ENCODE data around the gene CD19.
"Not testable (repeated sequence)": the region's sequence is repeated elsewhere in the genome, so short reads cannot be mapped to it uniquely, and the experiment has no call there.

Gene CD19

GRCh38 chr16:28910086-28911031, 21.4 kb upstream of the CD19 start:
- no peak for DNase-seq

- DNase-seq: no peak
Observed at GRCh38 chr16:28912558-28912957, 19.2 kb upstream of the CD19 start.

- DNase-seq: no peak
Observed at GRCh38 chr16:28913946-28914724, 17.6 kb upstream of the CD19 start.

GRCh38 chr16:28915181-28915580, 16.6 kb upstream of the CD19 start:
- DNase-seq: peak; percentile 7

GRCh38 chr16:28917095-28917494, 14.7 kb upstream of the CD19 start:
- no peak for DNase-seq

GRCh38 chr16:28918698-28919097, 13.1 kb upstream of the CD19 start:
- no peak for DNase-seq

- no peak for DNase-seq
Observed at GRCh38 chr16:28923231-28923587, 8.6 kb upstream of the CD19 start.

- no peak for DNase-seq
Observed at GRCh38 chr16:28923652-28924398, 7.9 kb upstream of the CD19 start.

GRCh38 chr16:28924399-28924761, 7.4 kb upstream of the CD19 start:
- no peak for DNase-seq

GRCh38 chr16:28924762-28925385, 6.9 kb upstream of the CD19 start, which contains the start of gene RABEP2:
Gene RABEP2, minus strand, starts transcription at chr16:28925238. Its CDS starts 75 bp downstream, at chr16:28925163.
- DNase-seq: peak; percentile 86

GRCh38 chr16:28925386-28926228, 6.2 kb upstream of the CD19 start:
- peak; percentile 87 for DNase-seq

- DNase-seq: not testable (repeated sequence)
Observed at GRCh38 chr16:28926284-28926683, 5.5 kb upstream of the CD19 start.

GRCh38 chr16:28927815-28928214, 4.0 kb upstream of the CD19 start:
- DNase-seq: no peak

GRCh38 chr16:28930203-28930602, 1.6 kb upstream of the CD19 start:
- DNase-seq: no peak

GRCh38 chr16:28930652-28931051, 1.1 kb upstream of the CD19 start:
- no peak for DNase-seq

- no peak for DNase-seq
Observed at GRCh38 chr16:28932339-28933141, 769 bp downstream of the CD19 start.

GRCh38 chr16:28933171-28933570, 1.4 kb downstream of the CD19 start:
- no peak for DNase-seq

GRCh38 chr16:28935346-28935745, 3.6 kb downstream of the CD19 start:
- no peak for DNase-seq

GRCh38 chr16:28935924-28936783, 4.4 kb downstream of the CD19 start:
- DNase-seq: peak; percentile 91

GRCh38 chr16:28936784-28937155, 5.0 kb downstream of the CD19 start:
- DNase-seq: no peak

All from hematopoietic multipotent progenitor cell treated with erythropoietin and hydrocortisone succinate and interleukin-3 and kit ligand, for 8 days (in vitro differentiated cells).